ENCODE measurements around the gene FGD4. TPM values are rescaled to one million over a fixed set of nuclear protein-coding genes. Genes with fewer than 3 reads are reported as not detected.
A peak's percentile ranks its signal among the peaks of the same experiment; 100 is the strongest.
"Not testable (repeated sequence)": the region's sequence is repeated elsewhere in the genome, so short reads cannot be mapped to it uniquely, and the experiment has no call there.

The FGD4 gene
- total RNA-seq, 1 donor from 2014 or later: 26.1 TPM

GRCh38 chr12:32548691-32549281, 149.4 kb downstream of the FGD4 start:
- DNase-seq (ENCODE audit: extremely low read depth, low read depth, low spot score): no peak

GRCh38 chr12:32549675-32550079, 150.3 kb downstream of the FGD4 start:
- DNase-seq (ENCODE audit: extremely low read depth, low read depth, low spot score): no peak

- no peak for DNase-seq (ENCODE audit: extremely low read depth, low read depth, low spot score)
Observed at GRCh38 chr12:32551058-32551457, 151.7 kb downstream of the FGD4 start.

- DNase-seq (ENCODE audit: extremely low read depth, low read depth, low spot score): no peak
Observed at GRCh38 chr12:32558903-32559302, 159.5 kb downstream of the FGD4 start.

GRCh38 chr12:32559434-32559833, 160.1 kb downstream of the FGD4 start:
- DNase-seq (ENCODE audit: extremely low read depth, low read depth, low spot score): no peak

GRCh38 chr12:32560520-32560919, 161.2 kb downstream of the FGD4 start:
- DNase-seq (ENCODE audit: extremely low read depth, low read depth, low spot score): no peak

GRCh38 chr12:32561931-32562341, 162.6 kb downstream of the FGD4 start:
- no peak for DNase-seq (ENCODE audit: extremely low read depth, low read depth, low spot score)

GRCh38 chr12:32562413-32562812, 163.1 kb downstream of the FGD4 start:
- DNase-seq (ENCODE audit: extremely low read depth, low read depth, low spot score): not testable (repeated sequence)

GRCh38 chr12:32566663-32567295, 167.4 kb downstream of the FGD4 start:
- DNase-seq (ENCODE audit: extremely low read depth, low read depth, low spot score): no peak

GRCh38 chr12:32567296-32567674, 167.9 kb downstream of the FGD4 start:
- DNase-seq (ENCODE audit: extremely low read depth, low read depth, low spot score): no peak

- peak; percentile 48 for DNase-seq (ENCODE audit: extremely low read depth, low read depth, low spot score)
Observed at GRCh38 chr12:32568228-32568627, 168.9 kb downstream of the FGD4 start.

- DNase-seq (ENCODE audit: extremely low read depth, low read depth, low spot score): no peak
Observed at GRCh38 chr12:32569259-32569658, 169.9 kb downstream of the FGD4 start.

GRCh38 chr12:32574585-32574984, 175.2 kb downstream of the FGD4 start:
- DNase-seq (ENCODE audit: extremely low read depth, low read depth, low spot score): no peak

- no peak for DNase-seq (ENCODE audit: extremely low read depth, low read depth, low spot score)
Observed at GRCh38 chr12:32577328-32577727, 178.0 kb downstream of the FGD4 start.

GRCh38 chr12:32583534-32583933, 184.2 kb downstream of the FGD4 start:
- DNase-seq (ENCODE audit: extremely low read depth, low read depth, low spot score): no peak

GRCh38 chr12:32585680-32586079, 186.3 kb downstream of the FGD4 start:
- no peak for DNase-seq (ENCODE audit: extremely low read depth, low read depth, low spot score)

GRCh38 chr12:32586390-32586789, 187.0 kb downstream of the FGD4 start:
- peak; percentile 65 for DNase-seq (ENCODE audit: extremely low read depth, low read depth, low spot score)

GRCh38 chr12:32587581-32588495, 188.5 kb downstream of the FGD4 start:
- no peak for DNase-seq (ENCODE audit: extremely low read depth, low read depth, low spot score)

- DNase-seq (ENCODE audit: extremely low read depth, low read depth, low spot score): no peak
Observed at GRCh38 chr12:32588604-32589003, 189.2 kb downstream of the FGD4 start.

- no peak for DNase-seq (ENCODE audit: extremely low read depth, low read depth, low spot score)
Observed at GRCh38 chr12:32589165-32589865, 190.0 kb downstream of the FGD4 start.

GRCh38 chr12:32595251-32595650, 195.9 kb downstream of the FGD4 start:
- DNase-seq (ENCODE audit: extremely low read depth, low read depth, low spot score): no peak
